ENCODE data around the gene AATF.

The AATF gene

DNA sequence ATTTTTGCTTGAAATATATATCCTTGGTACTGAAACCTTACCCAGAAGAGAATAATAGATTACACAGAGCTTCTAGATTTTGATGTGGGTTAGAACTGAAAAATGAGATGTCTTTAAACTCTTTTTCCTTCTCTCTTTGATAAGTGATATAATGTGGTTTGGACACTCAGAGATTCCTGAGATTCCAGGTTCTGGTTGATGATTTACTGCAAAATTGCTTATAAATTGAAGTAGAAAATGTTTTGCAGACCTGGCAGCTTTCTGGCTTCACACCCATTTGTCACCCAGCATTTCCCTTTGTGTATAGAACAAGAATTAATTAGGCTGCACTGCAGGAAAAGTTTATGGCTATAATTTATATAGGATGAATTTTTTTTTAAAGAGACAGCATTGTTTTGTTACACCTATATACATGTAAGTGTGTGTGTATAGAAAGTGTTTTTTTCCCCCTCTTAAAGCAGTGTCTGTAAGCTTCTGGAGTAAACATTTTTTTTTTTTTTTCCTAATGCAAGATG lies 23.5 kb downstream of the AATF start:
- H3K27me3 ChIP-seq (ENCODE audit: insufficient read depth, poor library complexity, severe bottlenecking) = no peaks in the 10 kb centered on the region
- H3K27ac ChIP-seq (replicated peaks) = no peak overlapping the region
- DNase-seq (ENCODE audit: low read depth in 1 of 2, low spot score in 1 of 2) = no peak
- no peak for TF ChIP-seq POLR2AphosphoS5 (IDR thresholded peaks at IDR 0.05; ENCODE audit: low read depth)
- TF ChIP-seq GABPA (IDR thresholded peaks at IDR 0.05; ENCODE audit: low read depth) = no peak
- TF ChIP-seq, protein P1, sequence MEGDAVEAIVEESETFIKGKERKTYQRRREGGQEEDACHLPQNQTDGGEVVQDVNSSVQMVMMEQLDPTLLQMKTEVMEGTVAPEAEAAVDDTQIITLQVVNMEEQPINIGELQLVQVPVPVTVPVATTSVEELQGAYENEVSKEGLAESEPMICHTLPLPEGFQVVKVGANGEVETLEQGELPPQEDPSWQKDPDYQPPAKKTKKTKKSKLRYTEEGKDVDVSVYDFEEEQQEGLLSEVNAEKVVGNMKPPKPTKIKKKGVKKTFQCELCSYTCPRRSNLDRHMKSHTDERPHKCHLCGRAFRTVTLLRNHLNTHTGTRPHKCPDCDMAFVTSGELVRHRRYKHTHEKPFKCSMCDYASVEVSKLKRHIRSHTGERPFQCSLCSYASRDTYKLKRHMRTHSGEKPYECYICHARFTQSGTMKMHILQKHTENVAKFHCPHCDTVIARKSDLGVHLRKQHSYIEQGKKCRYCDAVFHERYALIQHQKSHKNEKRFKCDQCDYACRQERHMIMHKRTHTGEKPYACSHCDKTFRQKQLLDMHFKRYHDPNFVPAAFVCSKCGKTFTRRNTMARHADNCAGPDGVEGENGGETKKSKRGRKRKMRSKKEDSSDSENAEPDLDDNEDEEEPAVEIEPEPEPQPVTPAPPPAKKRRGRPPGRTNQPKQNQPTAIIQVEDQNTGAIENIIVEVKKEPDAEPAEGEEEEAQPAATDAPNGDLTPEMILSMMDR (IDR thresholded peaks at IDR 0.05; ENCODE audit: insufficient read depth, low read length) = no peak
- no peak for TF ChIP-seq SPI1 (IDR thresholded peaks at IDR 0.05; ENCODE audit: borderline replicate concordance, low read depth)
- TF ChIP-seq, protein P2, sequence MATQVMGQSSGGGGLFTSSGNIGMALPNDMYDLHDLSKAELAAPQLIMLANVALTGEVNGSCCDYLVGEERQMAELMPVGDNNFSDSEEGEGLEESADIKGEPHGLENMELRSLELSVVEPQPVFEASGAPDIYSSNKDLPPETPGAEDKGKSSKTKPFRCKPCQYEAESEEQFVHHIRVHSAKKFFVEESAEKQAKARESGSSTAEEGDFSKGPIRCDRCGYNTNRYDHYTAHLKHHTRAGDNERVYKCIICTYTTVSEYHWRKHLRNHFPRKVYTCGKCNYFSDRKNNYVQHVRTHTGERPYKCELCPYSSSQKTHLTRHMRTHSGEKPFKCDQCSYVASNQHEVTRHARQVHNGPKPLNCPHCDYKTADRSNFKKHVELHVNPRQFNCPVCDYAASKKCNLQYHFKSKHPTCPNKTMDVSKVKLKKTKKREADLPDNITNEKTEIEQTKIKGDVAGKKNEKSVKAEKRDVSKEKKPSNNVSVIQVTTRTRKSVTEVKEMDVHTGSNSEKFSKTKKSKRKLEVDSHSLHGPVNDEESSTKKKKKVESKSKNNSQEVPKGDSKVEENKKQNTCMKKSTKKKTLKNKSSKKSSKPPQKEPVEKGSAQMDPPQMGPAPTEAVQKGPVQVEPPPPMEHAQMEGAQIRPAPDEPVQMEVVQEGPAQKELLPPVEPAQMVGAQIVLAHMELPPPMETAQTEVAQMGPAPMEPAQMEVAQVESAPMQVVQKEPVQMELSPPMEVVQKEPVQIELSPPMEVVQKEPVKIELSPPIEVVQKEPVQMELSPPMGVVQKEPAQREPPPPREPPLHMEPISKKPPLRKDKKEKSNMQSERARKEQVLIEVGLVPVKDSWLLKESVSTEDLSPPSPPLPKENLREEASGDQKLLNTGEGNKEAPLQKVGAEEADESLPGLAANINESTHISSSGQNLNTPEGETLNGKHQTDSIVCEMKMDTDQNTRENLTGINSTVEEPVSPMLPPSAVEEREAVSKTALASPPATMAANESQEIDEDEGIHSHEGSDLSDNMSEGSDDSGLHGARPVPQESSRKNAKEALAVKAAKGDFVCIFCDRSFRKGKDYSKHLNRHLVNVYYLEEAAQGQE (IDR thresholded peaks at IDR 0.05; ENCODE audit: insufficient replicate concordance, low read depth) = no peak
- H3K4me3 ChIP-seq (replicated peaks; ENCODE audit: insufficient read depth, low read length) = no peak overlapping the region

DNA sequence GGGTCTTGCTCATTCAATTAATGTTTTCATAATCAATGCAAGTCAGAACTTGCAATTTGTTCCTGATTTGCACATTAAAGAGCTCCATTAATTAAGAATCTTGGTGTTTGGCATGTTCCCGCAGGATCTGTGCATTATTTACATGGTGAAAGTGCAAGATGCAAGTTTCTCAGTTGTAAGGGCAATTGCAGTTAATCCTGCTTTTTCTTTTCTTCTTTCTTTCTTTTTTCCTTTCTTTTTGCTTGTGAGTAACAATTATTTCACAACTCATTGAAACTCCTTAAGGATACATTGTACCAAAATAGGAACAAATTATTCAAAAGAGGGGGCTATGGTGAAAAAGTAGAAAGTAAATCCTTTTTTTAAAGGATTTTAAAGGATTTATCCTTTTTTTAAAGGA lies 24.2 kb downstream of the AATF start:
- H3K27ac ChIP-seq (replicated peaks) = no peak overlapping the region
- DNase-seq (ENCODE audit: low read depth in 1 of 2, low spot score in 1 of 2) = no peak
- H3K4me3 ChIP-seq (replicated peaks; ENCODE audit: insufficient read depth, low read length) = no peak overlapping the region
- TF ChIP-seq, protein P2 (IDR thresholded peaks at IDR 0.05; ENCODE audit: insufficient replicate concordance, low read depth) = no peak
- no peak for TF ChIP-seq POLR2AphosphoS5 (IDR thresholded peaks at IDR 0.05; ENCODE audit: low read depth)
- TF ChIP-seq, protein P1 (IDR thresholded peaks at IDR 0.05; ENCODE audit: insufficient read depth, low read length) = no peak
- TF ChIP-seq GABPA (IDR thresholded peaks at IDR 0.05; ENCODE audit: low read depth) = no peak
- TF ChIP-seq SPI1 (IDR thresholded peaks at IDR 0.05; ENCODE audit: borderline replicate concordance, low read depth) = no peak
- H3K27me3 ChIP-seq (ENCODE audit: insufficient read depth, poor library complexity, severe bottlenecking) = no peaks in the 10 kb centered on the region

DNA sequence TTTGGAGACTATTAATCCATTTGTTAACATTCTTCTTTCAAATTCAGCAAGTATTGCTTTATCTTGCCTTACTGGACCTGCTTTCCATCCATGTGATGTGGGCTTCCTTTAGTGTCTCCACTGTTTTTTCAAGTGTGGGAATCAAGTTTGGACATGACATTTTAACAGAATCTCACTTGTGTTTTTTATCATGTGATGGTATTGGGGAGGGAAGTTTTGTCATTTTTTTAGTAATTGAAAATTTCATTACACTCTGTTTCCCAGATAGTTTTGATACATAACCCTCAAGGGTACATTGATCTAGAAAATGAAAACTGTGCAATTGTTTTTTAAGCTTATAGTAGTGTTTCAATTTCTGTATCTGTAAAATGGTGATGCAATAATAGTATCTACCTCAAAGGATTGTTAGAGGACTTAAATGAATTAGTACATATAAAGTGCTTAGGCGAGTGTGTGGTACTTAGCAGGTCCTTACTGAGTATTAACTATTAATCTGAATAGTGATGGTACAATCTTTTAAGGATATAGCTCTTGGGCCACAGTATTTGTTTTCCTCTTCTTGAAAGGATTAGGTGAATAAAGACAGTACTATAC lies 27.3 kb downstream of the AATF start:
- TF ChIP-seq, protein P1 (IDR thresholded peaks at IDR 0.05; ENCODE audit: insufficient read depth, low read length) = no peak
- TF ChIP-seq, protein P2 (IDR thresholded peaks at IDR 0.05; ENCODE audit: insufficient replicate concordance, low read depth) = no peak
- no peak for TF ChIP-seq POLR2AphosphoS5 (IDR thresholded peaks at IDR 0.05; ENCODE audit: low read depth)
- no peak for TF ChIP-seq SPI1 (IDR thresholded peaks at IDR 0.05; ENCODE audit: borderline replicate concordance, low read depth)
- TF ChIP-seq GABPA (IDR thresholded peaks at IDR 0.05; ENCODE audit: low read depth) = no peak
- DNase-seq (ENCODE audit: low read depth in 1 of 2, low spot score in 1 of 2) = no peak
- no peaks in the 10 kb centered on the region for H3K27me3 ChIP-seq (ENCODE audit: insufficient read depth, poor library complexity, severe bottlenecking)
- no peak overlapping the region for H3K27ac ChIP-seq (replicated peaks)
- no peak overlapping the region for H3K4me3 ChIP-seq (replicated peaks; ENCODE audit: insufficient read depth, low read length)

All from HL-60 (cell line).